Activated CD4-positive, alpha-beta T cell treated with anti-CD3 and anti-CD28 coated beads for 24 hours (primary cell): ENCODE measurements around the gene FOXP1.

Experiments
- DNase-seq, 2 donors: peaks; one replicate each; pipeline ENCODE4 v3.0.0-alpha.2; 2020; ENCODE audit warnings: low read depth in 2 of 2

Gene FOXP1

GRCh38 chr3:71372241-71372768 lies 211.2 kb downstream of the FOXP1 start:
- no peak for DNase-seq

DNA sequence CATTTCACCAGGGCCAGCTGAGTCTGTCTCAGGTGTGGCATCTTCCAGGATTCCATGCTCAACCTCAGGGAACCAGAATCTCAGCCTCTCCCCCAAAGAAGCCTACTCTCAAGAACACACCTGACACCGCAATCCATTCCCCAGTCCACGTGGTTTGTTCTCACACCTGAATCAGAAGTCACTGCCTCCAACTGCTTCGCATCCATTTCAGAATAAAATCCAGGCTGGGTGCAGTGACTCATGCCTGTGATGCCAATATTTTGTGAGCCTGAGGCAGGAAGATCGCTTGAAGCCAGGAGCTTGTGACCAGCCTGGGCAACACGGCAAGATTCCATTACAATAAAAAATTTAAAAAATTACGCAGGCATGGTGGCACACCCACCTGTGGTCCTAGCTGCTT lies 212.2 kb downstream of the FOXP1 start:
- DNase-seq: no peak

GRCh38 chr3:71370467-71370866 lies 213.1 kb downstream of the FOXP1 start:
- no peak for DNase-seq

DNA sequence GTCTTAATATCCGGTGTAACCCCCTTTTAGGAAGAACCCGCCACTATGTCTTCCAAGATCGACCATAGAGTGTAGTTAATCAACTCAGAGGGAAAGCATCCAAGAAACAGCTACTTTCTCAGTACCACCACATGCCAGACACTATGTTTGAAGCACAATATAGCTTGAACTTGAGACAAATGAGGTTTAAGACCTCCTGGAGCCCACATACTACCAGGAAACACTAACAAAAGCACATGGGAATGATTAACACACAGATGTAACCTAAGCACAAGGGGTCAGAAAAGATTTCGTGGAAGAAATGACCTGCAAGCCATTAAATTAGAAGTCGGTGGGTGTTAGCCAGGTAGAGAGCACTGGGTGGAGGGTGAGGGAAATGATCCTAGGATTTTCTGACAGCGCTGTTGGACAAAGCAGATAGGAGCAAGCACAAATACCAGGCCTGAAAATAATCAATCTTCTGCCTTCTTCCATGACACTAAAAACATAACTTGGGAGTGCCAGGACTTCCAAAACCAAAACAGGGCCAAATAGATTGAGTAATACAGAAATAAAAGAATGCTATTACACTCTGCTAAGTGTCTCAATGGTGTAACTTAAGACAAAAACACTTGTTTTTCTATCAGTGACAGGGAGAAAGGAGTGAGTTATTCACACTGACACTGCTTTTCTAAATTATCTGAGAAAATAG lies 213.7 kb downstream of the FOXP1 start:
- no peak for DNase-seq

DNA sequence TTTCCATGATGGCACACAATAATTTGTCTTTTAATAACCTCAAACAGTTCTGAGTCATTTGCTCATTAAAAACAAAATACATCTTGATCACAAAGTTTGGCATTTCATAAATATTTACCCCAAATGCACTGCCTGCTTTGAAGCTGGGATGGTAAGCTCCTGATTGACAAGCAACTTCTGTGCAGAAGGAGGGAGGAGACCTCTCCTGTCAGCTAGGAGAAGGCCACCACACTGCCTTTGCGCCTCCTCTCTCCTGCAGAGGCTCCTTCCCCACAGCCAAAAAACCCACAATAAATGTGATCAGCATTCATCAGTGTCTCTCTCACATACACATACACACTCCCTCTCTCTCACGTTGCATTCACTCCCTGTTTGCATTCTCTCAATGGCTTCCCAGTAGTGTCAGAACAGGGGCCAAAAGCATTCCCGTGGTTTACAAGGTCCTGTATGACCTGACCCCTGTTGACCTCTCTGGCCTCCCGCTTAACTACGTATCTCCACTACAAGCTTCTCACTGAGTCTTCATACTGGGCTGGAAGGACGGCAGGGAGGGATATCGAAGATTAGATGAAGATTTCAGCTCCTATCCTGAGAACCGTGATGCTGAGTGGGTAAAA lies 216.4 kb downstream of the FOXP1 start:
- no peak for DNase-seq

GRCh38 chr3:71361334-71361890 lies 222.1 kb downstream of the FOXP1 start:
- DNase-seq: no peak

- DNase-seq: no peak
Measured at GRCh38 chr3:71360764-71361163, 222.8 kb downstream of the FOXP1 start.

- no peak for DNase-seq
Measured at GRCh38 chr3:71360180-71360579, 223.3 kb downstream of the FOXP1 start.

- DNase-seq: no peak
Measured at GRCh38 chr3:71358243-71358642, 225.3 kb downstream of the FOXP1 start.

DNA sequence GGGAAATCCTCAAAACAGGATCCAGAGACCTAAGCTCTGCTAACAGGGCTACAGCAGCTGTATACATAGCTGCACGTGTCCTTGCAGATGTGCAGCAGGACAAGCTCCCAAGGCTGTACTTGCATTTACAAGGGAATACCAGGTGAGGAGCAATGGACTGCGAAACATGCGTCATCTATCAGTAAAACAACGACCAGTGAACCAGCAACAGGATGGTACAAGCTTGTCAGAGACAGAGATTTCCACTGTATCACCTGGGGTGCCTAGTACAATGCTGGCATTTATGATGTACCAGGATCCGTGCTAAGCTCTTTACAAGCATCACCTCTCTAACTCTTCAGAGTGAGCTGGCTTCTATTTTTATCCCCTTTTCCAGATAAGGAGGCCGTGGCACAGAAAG lies 227.3 kb downstream of the FOXP1 start:
- DNase-seq: no peak

GRCh38 chr3:71355862-71356261 lies 227.7 kb downstream of the FOXP1 start:
- DNase-seq: peak in 1 of 2 donors; percentile 27

- no peak for DNase-seq
Measured at GRCh38 chr3:71355037-71355436, 228.5 kb downstream of the FOXP1 start.

GRCh38 chr3:71351403-71352149 lies 232.0 kb downstream of the FOXP1 start:
- no peak for DNase-seq

DNA sequence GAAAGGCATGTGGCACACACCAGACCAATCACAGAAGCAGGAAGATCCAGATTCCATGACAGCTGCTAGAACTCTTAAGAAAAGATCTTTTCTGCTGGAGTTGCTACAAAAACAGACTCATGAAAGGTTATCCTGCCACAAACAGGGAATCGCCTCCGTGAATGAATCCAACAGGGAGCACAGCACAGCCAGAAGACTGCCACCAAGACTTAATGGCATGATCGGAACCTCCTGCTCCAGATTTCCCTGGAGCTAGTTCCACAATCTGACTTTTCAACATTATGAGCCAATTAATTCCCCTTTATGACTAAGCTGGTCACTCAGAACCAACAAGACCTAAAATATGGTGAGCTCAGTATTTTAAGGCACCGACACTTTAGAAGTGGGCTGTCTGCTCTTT lies 232.5 kb downstream of the FOXP1 start:
- no peak for DNase-seq

DNA sequence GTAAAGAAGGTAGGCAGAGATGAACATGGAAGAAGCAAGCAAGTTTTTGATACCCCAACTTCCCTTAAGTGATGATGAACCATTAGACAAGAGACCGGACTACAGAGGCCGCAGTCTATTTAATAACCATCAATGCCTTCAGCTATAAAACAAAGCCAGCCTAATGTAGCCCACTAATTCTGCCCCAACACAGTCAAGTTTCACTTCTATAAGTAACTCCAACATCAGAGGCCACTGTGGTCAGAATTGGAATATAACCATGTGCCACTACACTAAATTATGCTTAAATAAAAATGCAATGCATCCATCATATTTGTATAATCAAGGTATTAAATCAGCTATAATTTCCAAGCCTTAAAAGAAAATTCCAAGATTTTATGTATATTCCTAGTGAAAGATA lies 234.7 kb downstream of the FOXP1 start:
- DNase-seq: no peak

- DNase-seq: no peak
Measured at GRCh38 chr3:71348001-71348632, 235.4 kb downstream of the FOXP1 start.

GRCh38 chr3:71346061-71346460 lies 237.5 kb downstream of the FOXP1 start:
- DNase-seq: no peak

GRCh38 chr3:71345429-71346040 lies 238.0 kb downstream of the FOXP1 start:
- no peak for DNase-seq

DNA sequence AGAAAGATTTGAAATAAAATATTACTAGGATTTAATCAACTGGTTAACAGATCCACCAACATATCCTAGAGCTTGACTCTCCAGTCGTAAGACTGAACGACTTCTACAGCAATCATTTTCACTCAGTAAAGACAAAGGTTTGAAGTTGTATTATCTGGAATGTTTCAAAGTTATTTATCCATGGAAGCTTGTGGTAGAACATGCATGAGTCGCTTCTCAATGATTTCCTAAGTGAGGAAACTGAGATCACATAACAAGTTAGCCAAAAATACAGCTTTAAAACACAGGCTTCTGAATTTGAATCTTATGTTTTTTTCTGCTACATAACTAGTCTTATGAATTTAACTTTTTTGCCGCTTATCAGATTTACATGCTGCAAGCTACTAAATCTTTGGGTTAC lies 241.8 kb downstream of the FOXP1 start:
- no peak for DNase-seq

- DNase-seq: no peak
Measured at GRCh38 chr3:71339049-71339448, 244.5 kb downstream of the FOXP1 start.

- no peak for DNase-seq
Measured at GRCh38 chr3:71332813-71333212, 250.7 kb downstream of the FOXP1 start.

- no peak for DNase-seq
Measured at GRCh38 chr3:71330909-71331308, 252.6 kb downstream of the FOXP1 start.
